GM10248 (cell line): ENCODE data around the gene SOX15.
A peak's percentile ranks its signal among the peaks of the same experiment; 100 is the strongest.

Experiments
- CTCF ChIA-PET: fragments of 300-600 bp; sonication (Branson Sonifier 250); formaldehyde crosslinking; extraction: SDS; loops from one replicate; lab custom pipeline; 2021; ENCODE audit warnings: antibody characterized with exemption; lab: Yijun Ruan, JAX
- POLR2A ChIA-PET: fragments of 350-650 bp; sonication (Branson Sonifier 250); formaldehyde crosslinking; extraction: SDS; loops from one replicate; lab custom pipeline; 2020; ENCODE audit warnings: antibody characterized with exemption; lab: Yijun Ruan, JAX
- DNase-seq: peaks from one replicate; pipeline ENCODE4 v3.0.0; 2012; ENCODE audit errors: extremely low spot score
- TF ChIP-seq, protein P1 (sequence below): IDR thresholded peaks from 2 replicates; pipeline ENCODE4 v1.5.1; 2012; ENCODE audit warnings: mild to moderate bottlenecking, low read depth; ENCODE audit errors: extremely low read depth, missing control alignments, control extremely low read depth

SOX15 gene

GRCh38 chr17:7570351-7570750 lies 19.5 kb downstream of the SOX15 start:
- POLR2A ChIA-PET, result interaction anchor here (0.7 to 0.9 kb wide), 2 partner anchors 86 to 170 kb away, joined by 3 to 4 read pairs; partner anchors contain the start of gene POLR2A

DNA sequence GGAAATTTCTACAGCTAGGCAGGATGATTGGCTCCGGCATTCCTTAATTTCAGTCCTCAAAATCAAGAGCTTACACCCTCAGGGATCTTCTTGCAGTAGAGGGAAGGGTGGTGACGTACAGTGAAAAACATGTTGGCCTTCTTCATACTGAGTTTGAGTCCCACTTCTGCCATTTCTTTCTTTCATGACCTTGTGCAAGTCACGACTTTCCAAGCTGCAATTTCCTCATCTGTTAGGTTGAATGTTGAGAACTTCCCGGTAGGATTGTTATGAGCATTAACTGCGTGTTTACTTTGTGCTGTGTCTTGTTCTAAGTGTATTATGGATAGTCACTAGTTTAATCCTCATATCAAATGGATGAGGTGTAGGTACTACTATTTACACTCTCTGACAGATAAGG lies 20.3 kb downstream of the SOX15 start:
- DNase-seq, result no peak
- ChIA-PET POLR2A (no interaction called here), CTCF (interaction anchor here (3.5 kb wide), 1 partner anchor 9 kb away, joined by 23 read pairs; the partner anchor contains the start of gene SENP3)
- TF ChIP-seq, protein P1, sequence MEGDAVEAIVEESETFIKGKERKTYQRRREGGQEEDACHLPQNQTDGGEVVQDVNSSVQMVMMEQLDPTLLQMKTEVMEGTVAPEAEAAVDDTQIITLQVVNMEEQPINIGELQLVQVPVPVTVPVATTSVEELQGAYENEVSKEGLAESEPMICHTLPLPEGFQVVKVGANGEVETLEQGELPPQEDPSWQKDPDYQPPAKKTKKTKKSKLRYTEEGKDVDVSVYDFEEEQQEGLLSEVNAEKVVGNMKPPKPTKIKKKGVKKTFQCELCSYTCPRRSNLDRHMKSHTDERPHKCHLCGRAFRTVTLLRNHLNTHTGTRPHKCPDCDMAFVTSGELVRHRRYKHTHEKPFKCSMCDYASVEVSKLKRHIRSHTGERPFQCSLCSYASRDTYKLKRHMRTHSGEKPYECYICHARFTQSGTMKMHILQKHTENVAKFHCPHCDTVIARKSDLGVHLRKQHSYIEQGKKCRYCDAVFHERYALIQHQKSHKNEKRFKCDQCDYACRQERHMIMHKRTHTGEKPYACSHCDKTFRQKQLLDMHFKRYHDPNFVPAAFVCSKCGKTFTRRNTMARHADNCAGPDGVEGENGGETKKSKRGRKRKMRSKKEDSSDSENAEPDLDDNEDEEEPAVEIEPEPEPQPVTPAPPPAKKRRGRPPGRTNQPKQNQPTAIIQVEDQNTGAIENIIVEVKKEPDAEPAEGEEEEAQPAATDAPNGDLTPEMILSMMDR, result no peak

More at GRCh38 chr17:7570351-7570750, 19.5 kb downstream of the SOX15 start:
- DNase-seq, result no peak
- CTCF ChIA-PET, result interaction anchor here (0.9 to 3.5 kb wide), 3 partner anchors 9 to 118 kb away, joined by 3 to 23 read pairs (median 3); partner anchors contain the start of genes SENP3 and TP53
- TF ChIP-seq, protein P1, result no peak

- TF ChIP-seq, protein P1, result no peak
- no peak for DNase-seq
- CTCF ChIA-PET, result interaction anchor here (0.6 to 6.5 kb wide), 2 partner anchors 208 to 209 kb away, joined by 3 to 55 read pairs; partner anchors contain the start of genes KCTD11 and TMEM95
- POLR2A ChIA-PET, result no interaction called here
Measured at GRCh38 chr17:7563115-7563869, 26.6 kb downstream of the SOX15 start.

- TF ChIP-seq, protein P1, result no peak
- POLR2A ChIA-PET, result interaction anchor here (0.8 kb wide), 1 partner anchor 125 kb away, joined by 3 read pairs; no protein-coding TSS in a partner anchor
- DNase-seq, result peak; percentile 11
- CTCF ChIA-PET, result interaction anchor here (0.9 to 6.5 kb wide), 8 partner anchors 8 to 208 kb away, joined by 3 to 55 read pairs (median 16); partner anchors contain the start of genes KCTD11, MPDU1, TMEM102 and TMEM95
Measured at GRCh38 chr17:7562208-7562605, 27.7 kb downstream of the SOX15 start.

- CTCF ChIA-PET, result interaction anchor here (0.7 to 6.5 kb wide), 37 partner anchors 9 to 516 kb away, joined by 3 to 74 read pairs (median 7); partner anchors contain the start of genes ACAP1, ATP1B2, KCTD11 and MPDU1
- DNase-seq, result peak; percentile 98
- TF ChIP-seq, protein P1, result no peak
- POLR2A ChIA-PET, result interaction anchor here (0.8 to 1.5 kb wide), 2 partner anchors 77 to 126 kb away, joined by 3 to 6 read pairs; partner anchors contain the start of gene POLR2A
Measured at GRCh38 chr17:7561589-7562207, 28.2 kb downstream of the SOX15 start, which contains the start of gene SENP3. Gene SENP3, plus strand, starts transcription at chr17:7561919. Its CDS starts 1,158 bp downstream, at chr17:7563077.
